Measurements from ENCODE around the gene PPA1. TPM values are rescaled to one million over a fixed set of nuclear protein-coding genes. Genes with fewer than 3 reads are reported as not detected.
"Not testable (repeated sequence)": the region's sequence is repeated elsewhere in the genome, so short reads cannot be mapped to it uniquely, and the experiment has no call there.

The PPA1 gene
- total RNA-seq, 3 donors from 2014 or later: 362 to 495 (median 375) TPM

DNA sequence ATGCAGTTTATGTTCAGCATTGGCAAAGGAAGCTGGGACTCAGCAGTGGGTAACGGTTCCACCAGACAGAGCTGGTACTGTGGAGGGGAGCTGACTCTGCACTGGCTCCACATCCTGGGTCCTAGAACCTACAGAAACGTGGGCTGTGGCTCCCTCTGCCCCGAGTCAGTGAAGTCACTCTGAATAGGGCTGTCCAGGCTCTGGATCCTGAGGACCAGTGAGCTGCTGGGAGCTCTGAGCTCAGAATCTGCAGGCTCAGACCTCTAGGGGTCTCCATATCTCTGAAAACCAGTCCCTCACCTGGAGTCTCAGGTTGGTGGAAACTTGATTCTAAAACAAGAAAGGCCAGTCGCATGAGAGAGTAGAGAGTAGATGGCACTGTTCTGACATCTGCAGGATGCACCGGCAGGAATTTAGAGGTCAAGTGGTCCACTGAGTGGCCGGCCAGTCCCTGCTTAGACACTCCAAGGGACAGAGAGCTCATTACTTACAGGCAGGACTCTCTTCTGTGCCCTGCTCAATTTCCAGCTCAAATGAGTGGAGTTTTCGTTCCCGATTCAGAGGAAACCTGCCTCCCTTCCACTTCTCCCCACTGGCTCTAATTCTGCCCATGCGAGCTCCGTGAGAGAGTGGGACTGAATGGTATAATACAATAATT, 31.9 kb upstream of the PPA1 start:
- ATAC-seq: peak in 1 of 2 donors; percentile 23
- peaks cover 5% of the 10 kb centered on the region for H3K9me3 Mint-ChIP-seq
- H3K27me3 Mint-ChIP-seq (ENCODE audit: low read depth): peaks cover 6% of the 10 kb centered on the region
- H3K4me1 Mint-ChIP-seq (ENCODE audit: low read depth): peaks cover 2% of the 10 kb centered on the region
- DNase-seq: no peak
- H3K36me3 Mint-ChIP-seq (ENCODE audit: insufficient read depth): peaks cover 2% of the 10 kb centered on the region
- no peak overlapping the region for H3K4me3 Mint-ChIP-seq

DNA sequence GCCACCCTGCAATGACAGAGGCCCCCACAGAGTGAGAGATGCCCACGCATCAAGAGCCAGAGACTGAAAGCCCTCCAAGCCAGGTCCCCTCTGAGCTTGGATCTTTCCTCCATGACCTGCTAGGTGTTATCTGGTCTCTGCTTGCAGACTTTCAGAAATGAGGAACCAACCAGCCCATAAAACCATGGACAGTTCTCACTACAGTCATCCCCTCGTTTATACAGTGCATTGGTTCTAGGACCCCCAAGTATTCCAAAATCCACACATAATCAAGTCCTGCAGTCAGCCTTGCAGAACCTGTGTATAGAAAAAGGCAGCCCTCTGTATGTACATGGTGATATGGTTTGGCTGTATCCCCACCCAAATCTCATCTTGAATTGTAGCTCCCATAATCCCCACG, 27.5 kb upstream of the PPA1 start:
- Mint-ChIP-seq H3K27me3 (ENCODE audit: low read depth) (peaks cover 26% of the 10 kb centered on the region), H3K9me3 (peaks cover 5% of the 10 kb centered on the region), H3K4me3 (no peak overlapping the region), H3K4me1 (ENCODE audit: low read depth) (peaks cover 2% of the 10 kb centered on the region), H3K36me3 (ENCODE audit: insufficient read depth) (peaks cover 2% of the 10 kb centered on the region)
- no peak for ATAC-seq
- no peak for DNase-seq

- H3K4me3 Mint-ChIP-seq: no peak overlapping the region
- ATAC-seq (no peak), DNase-seq (no peak)
- H3K4me1 Mint-ChIP-seq (ENCODE audit: low read depth): peaks cover 6% of the 10 kb centered on the region
- H3K9me3 Mint-ChIP-seq: peaks cover 5% of the 10 kb centered on the region
- peaks cover 31% of the 10 kb centered on the region for H3K27me3 Mint-ChIP-seq (ENCODE audit: low read depth)
- H3K36me3 Mint-ChIP-seq (ENCODE audit: insufficient read depth): peaks cover 2% of the 10 kb centered on the region
Observed at GRCh38 chr10:70260259-70260658, 27.0 kb upstream of the PPA1 start.

DNA sequence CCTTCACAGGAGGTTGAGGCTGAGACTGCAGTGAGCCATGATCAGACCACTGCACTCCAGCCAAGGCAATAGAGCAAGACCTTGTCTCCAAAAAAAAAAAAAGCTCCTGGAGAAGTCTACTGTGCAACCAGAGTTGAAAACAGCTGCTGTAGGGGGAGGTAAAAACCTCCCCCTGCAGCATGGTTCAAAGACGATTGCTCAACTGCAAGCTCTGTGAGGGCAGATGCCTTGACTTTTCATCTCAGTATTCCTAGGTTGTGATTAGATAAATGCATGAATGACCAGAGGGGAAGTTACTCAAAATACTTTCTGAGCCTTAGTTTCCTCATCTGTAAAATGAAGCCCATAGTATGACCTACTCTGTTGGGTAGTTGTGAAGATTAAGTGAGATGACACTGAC, 25.0 kb upstream of the PPA1 start:
- peaks cover 39% of the 10 kb centered on the region for H3K27me3 Mint-ChIP-seq (ENCODE audit: low read depth)
- no peak overlapping the region for H3K4me3 Mint-ChIP-seq
- H3K9me3 Mint-ChIP-seq: peaks cover 5% of the 10 kb centered on the region
- H3K36me3 Mint-ChIP-seq (ENCODE audit: insufficient read depth): peaks cover 2% of the 10 kb centered on the region
- DNase-seq (no peak), ATAC-seq (no peak)
- peaks cover 8% of the 10 kb centered on the region for H3K4me1 Mint-ChIP-seq (ENCODE audit: low read depth)

GRCh38 chr10:70257816-70258215, 24.6 kb upstream of the PPA1 start:
- not testable (repeated sequence) for H3K9me3 Mint-ChIP-seq; H3K4me3 Mint-ChIP-seq; H3K36me3 Mint-ChIP-seq (ENCODE audit: insufficient read depth); H3K4me1 Mint-ChIP-seq (ENCODE audit: low read depth); ATAC-seq; DNase-seq
- H3K27me3 Mint-ChIP-seq (ENCODE audit: low read depth): peaks cover 41% of the 10 kb centered on the region

GRCh38 chr10:70256463-70256862, 23.2 kb upstream of the PPA1 start:
- peaks cover 43% of the 10 kb centered on the region for H3K27me3 Mint-ChIP-seq (ENCODE audit: low read depth)
- peaks cover 8% of the 10 kb centered on the region for H3K4me1 Mint-ChIP-seq (ENCODE audit: low read depth)
- H3K9me3 Mint-ChIP-seq: peaks cover 5% of the 10 kb centered on the region
- peaks cover 2% of the 10 kb centered on the region for H3K36me3 Mint-ChIP-seq (ENCODE audit: insufficient read depth)
- H3K4me3 Mint-ChIP-seq: no peak overlapping the region
- DNase-seq: no peak
- ATAC-seq: no peak

DNA sequence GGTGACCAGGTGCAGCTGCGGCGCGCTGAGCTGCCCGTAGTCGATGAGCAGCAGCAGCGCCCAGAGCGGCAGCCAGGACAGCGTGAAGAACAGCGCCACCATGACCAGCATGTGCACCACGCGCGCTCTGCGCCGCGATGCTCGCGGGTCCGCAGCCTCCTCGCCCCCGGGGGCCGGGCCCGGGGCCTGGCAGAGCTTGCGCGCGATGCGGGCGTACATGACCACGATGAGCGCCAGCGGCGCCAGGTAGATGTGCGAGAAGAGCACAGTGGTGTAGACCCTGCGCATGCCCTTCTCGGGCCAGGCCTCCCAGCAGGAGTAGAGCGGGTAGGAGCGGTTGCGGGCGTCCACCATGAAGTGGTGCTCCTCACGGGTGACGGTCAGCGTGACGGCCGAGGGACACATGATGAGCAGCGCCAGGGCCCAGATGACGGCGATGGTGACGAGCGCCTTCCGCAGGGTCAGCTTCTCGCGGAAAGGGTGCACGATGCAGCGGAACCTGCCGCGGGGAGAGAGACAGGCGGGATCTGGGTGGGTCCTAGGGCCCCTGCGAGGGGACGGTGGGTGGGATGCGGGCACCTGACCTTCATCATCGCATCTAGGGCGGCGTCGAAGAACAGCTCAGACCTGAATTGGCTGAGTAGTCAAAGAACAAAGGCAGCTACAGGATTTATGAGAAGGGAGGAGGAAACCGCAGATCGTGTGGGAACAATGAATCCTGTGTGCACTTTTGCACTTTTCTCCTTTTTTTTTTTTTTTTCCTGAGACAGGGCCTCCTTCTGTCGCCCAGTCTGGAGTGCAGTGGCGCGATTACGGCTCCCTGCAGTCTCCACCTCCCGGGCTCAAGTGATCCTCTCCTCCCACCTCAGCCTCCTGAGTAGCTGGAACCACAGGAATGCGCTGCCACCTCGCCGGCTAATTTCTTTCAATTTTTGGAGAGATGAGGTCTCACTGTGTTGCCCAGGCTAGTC, 22.4 kb upstream of the PPA1 start:
- H3K9me3 Mint-ChIP-seq: no peaks in the 10 kb centered on the region
- H3K4me3 Mint-ChIP-seq: peak overlapping the region; percentile 43
- peaks cover 47% of the 10 kb centered on the region for H3K27me3 Mint-ChIP-seq (ENCODE audit: low read depth)
- peaks cover 8% of the 10 kb centered on the region for H3K4me1 Mint-ChIP-seq (ENCODE audit: low read depth)
- ATAC-seq (peak; percentile 72 to 75), DNase-seq (no peak)
- no peaks in the 10 kb centered on the region for H3K36me3 Mint-ChIP-seq (ENCODE audit: insufficient read depth)

DNA sequence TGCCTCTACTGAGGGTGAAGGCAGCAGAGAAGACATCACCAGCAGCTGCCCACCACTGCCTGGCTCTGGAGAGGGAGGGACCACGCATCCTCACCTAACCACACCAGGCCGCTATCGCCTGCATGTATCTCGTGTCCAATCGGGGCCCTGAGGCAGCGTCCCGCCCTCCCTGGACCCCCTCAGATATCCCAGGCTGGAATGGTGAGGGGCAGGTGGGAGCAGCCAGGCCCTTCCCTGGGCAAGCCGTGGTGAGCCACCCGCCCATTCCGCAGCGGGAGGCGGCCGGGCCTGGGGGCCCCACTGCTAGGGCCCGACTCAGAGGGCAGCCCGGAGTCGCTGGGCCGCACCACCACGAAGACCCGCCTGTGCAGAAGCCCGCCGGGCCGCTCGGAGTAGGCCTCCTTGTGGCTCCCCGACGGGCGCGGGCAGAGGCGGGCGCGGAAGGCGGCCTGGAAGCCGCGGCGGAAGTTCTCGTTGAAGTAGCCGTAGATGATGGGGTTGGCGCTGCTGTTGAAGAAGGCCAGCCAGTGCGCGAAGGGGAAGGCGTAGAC, 21.6 kb upstream of the PPA1 start:
- no peaks in the 10 kb centered on the region for H3K36me3 Mint-ChIP-seq (ENCODE audit: insufficient read depth)
- DNase-seq (no peak), ATAC-seq (peak in 1 of 2 donors; percentile 36)
- H3K4me1 Mint-ChIP-seq (ENCODE audit: low read depth): peaks cover 8% of the 10 kb centered on the region
- no peaks in the 10 kb centered on the region for H3K9me3 Mint-ChIP-seq
- peak overlapping the region; percentile 43 for H3K4me3 Mint-ChIP-seq
- peaks cover 47% of the 10 kb centered on the region for H3K27me3 Mint-ChIP-seq (ENCODE audit: low read depth)

GRCh38 chr10:70253878-70254765, 20.9 kb upstream of the PPA1 start:
- peaks cover 8% of the 10 kb centered on the region for H3K4me1 Mint-ChIP-seq (ENCODE audit: low read depth)

DNA sequence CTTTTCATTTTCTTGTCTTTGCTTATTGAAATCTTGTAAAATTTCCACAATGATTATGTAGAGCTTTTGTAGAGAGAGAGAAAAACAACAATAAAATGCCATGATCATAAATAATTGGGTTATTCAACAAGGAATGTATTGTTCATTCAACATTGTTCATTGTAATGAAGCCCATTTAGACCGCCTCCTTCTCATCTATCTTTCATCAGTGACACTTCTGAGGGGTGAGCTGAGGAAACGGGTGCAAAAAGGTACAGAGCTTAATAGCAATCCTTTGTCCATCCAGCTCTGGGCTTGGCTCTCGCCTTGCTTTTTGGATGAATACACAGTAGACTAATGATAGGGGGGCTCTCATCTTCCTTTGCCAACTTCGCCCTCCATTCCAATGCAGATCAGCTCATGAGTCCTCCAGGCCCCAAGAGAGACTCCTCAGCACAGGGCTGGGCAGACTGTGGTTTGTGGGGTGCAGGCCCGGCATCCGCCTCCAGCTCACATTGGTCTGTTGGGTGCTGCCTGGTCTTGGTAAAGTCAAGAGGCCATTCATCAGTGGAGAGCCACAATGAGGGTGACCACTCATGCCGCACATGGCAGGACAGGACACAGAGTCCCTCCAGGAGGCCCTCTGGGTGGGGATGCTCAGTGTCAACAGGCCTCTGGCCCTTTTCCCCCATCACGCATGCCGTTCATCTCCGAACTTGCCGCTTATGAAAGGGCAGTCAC, 17.9 kb upstream of the PPA1 start:
- Mint-ChIP-seq H3K27me3 (ENCODE audit: low read depth) (peaks cover 32% of the 10 kb centered on the region), H3K4me1 (ENCODE audit: low read depth) (peaks cover 6% of the 10 kb centered on the region), H3K9me3 (no peaks in the 10 kb centered on the region), H3K4me3 (no peak overlapping the region), H3K36me3 (ENCODE audit: insufficient read depth) (no peaks in the 10 kb centered on the region)
- ATAC-seq: no peak
- DNase-seq: no peak

More at GRCh38 chr10:70253878-70254765, 20.9 kb upstream of the PPA1 start:
- H3K36me3 Mint-ChIP-seq (ENCODE audit: insufficient read depth): no peaks in the 10 kb centered on the region
- H3K4me3 Mint-ChIP-seq: no peak overlapping the region
- H3K27me3 Mint-ChIP-seq (ENCODE audit: low read depth): peaks cover 47% of the 10 kb centered on the region
- no peak for ATAC-seq
- no peaks in the 10 kb centered on the region for H3K9me3 Mint-ChIP-seq
- DNase-seq: no peak

DNA sequence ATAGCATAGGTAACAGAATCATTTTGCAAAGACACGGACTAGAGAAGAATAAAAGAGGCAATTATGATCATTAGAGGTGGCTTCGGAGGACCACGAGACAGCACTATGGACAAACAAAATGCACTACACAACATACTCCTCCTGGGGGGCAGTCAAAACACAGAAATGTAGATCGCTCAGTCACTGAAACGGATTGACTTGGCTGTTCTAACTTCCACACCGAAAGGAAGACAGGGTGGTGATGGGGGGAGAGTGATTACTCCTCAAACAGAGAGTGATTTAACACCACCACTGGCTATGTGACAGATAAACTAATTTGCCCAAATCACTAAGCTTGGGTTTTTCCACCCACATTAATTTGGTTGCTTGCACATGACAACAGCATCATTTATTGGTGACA, 14.1 kb upstream of the PPA1 start:
- Mint-ChIP-seq H3K4me3 (no peak overlapping the region), H3K36me3 (ENCODE audit: insufficient read depth) (no peaks in the 10 kb centered on the region)
- ATAC-seq: no peak

DNA sequence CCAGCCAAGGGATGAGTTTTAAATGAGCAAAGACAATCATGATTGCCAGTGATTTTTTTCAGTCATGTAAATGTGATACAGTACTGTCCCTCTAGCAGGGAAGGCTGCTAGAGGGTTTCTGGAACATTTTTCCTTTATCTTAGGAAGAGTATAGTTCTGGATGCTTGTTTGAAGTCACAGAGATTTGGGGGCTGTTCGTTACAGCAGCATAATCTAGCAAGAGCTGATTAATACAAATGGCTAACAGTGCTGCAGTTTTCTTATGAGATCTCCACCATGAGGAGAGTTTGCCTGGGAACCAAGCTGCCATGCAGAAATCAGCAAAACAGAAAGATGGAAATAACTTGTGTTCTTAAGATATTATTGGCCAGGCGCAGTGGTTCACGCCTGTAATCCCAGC, 7.9 kb upstream of the PPA1 start:
- no peaks in the 10 kb centered on the region for H3K9me3 Mint-ChIP-seq

More for the DNA sequence above, 14.1 kb upstream of the PPA1 start:
- Mint-ChIP-seq H3K9me3 (no peaks in the 10 kb centered on the region), H3K27me3 (ENCODE audit: low read depth) (peaks cover 9% of the 10 kb centered on the region), H3K4me1 (ENCODE audit: low read depth) (no peaks in the 10 kb centered on the region)
- DNase-seq: no peak

GRCh38 chr10:70239986-70240385, 6.8 kb upstream of the PPA1 start:
- ATAC-seq; DNase-seq; H3K27me3 Mint-ChIP-seq (ENCODE audit: low read depth); H3K36me3 Mint-ChIP-seq (ENCODE audit: insufficient read depth); H3K4me1 Mint-ChIP-seq (ENCODE audit: low read depth); H3K4me3 Mint-ChIP-seq; H3K9me3 Mint-ChIP-seq: not testable (repeated sequence)

More for the DNA sequence above, 7.9 kb upstream of the PPA1 start:
- Mint-ChIP-seq H3K4me3 (no peak overlapping the region), H3K4me1 (ENCODE audit: low read depth) (peaks cover 8% of the 10 kb centered on the region), H3K36me3 (ENCODE audit: insufficient read depth) (no peaks in the 10 kb centered on the region), H3K27me3 (ENCODE audit: low read depth) (no peaks in the 10 kb centered on the region)
- no peak for DNase-seq
- ATAC-seq: no peak

All from activated T-cell treated with anti-CD3 and anti-CD28 coated beads, Interleukin-2, amount 50 U/mL, for 4 hours (primary cell).